ENCODE results near the gene ARHGEF4. TPM values are rescaled to one million over a fixed set of nuclear protein-coding genes. Genes with fewer than 3 reads are reported as not detected.

Gene ARHGEF4
- total RNA-seq, 1 experiment from 2014 or later, result 26.6 TPM

DNA sequence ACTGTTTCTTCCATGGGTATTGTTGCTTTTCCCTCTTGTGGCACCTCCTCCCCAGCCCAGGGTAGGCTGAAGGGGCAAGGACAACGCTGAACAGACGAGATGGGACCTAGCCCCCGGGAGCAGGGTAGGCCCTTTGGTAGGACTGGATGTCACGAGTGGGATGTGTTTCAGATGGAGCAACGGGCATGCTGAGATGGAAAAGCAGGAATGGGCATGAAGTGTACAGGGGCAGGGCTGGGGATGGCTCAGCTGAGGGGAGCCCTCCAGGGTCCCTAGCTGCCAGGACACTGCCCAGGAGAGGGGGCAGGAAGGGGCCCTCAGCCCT, 33.4 kb downstream of the ARHGEF4 start:
- Histone ChIP-seq H4K20me1 (ENCODE audit: insufficient read depth) (no peaks in the 10 kb centered on the region), H3K27me3 (ENCODE audit: insufficient read depth, low read length) (no peaks in the 10 kb centered on the region), H3K4me2 (ENCODE audit: low read length) (no peak overlapping the region), H3K4me1 (ENCODE audit: control insufficient read depth in 1 of 2, insufficient read depth in 2 of 2, low read length in 2 of 2) (peaks cover 1 to 5% of the 10 kb centered on the region in 2 experiments; a peak in 2 of 4 replicates), H3K9me3 (ENCODE audit: control insufficient read depth in 1 of 2, insufficient read depth in 1 of 2, low read depth in 1 of 2, low read length in 2 of 2) (no peaks in the 10 kb centered on the region), H3K4me3 (replicated peaks in 1 of 2; ENCODE audit: low read depth in 1 of 2, low read length in 2 of 2) (no peak overlapping the region), H3K27ac (ENCODE audit: low read depth, low read length) (no peak overlapping the region), H3K79me2 (ENCODE audit: insufficient read depth, low read length) (no peaks in the 10 kb centered on the region), H3K9me2 (ENCODE audit: insufficient read depth) (no peaks in the 10 kb centered on the region), H3K9ac (ENCODE audit: low read length) (no peak overlapping the region), H2AFZ (ENCODE audit: low read depth, low read length, poor library complexity, severe bottlenecking) (no peak overlapping the region), H3K36me3 (ENCODE audit: control insufficient read depth in 1 of 2, insufficient read depth in 2 of 2, low read length in 2 of 2) (no peaks in the 10 kb centered on the region)
- no peak for ATAC-seq
- BruUV-seq (replicated peaks), result no TSS peak
- DNase-seq (ENCODE audit: low read depth, low spot score), result no peak
- TF ChIP-seq FOSL1 (IDR thresholded peaks at IDR 0.05; ENCODE audit: low read depth) (no peak), EZH2phosphoT487 (IDR thresholded peaks at IDR 0.05; ENCODE audit: borderline replicate concordance) (no peak), SP1 (IDR thresholded peaks at IDR 0.05; ENCODE audit: low read depth) (no peak), ELF1 (IDR thresholded peaks at IDR 0.05; ENCODE audit: borderline replicate concordance, low read depth) (no peak), SRF (IDR thresholded peaks at IDR 0.05; ENCODE audit: low read depth) (no peak), JUND (IDR thresholded peaks at IDR 0.05) (no peak), ZNF274 (IDR thresholded peaks at IDR 0.05; ENCODE audit: low read depth, low read length) (no peak), CEBPB (IDR thresholded peaks at IDR 0.05; ENCODE audit: low read depth) (no peak), POLR2A (IDR thresholded peaks at IDR 0.05; ENCODE audit: borderline replicate concordance, extremely low read depth, insufficient read depth, insufficient read length) (no peak), TCF7L2 (IDR thresholded peaks at IDR 0.05; ENCODE audit: borderline replicate concordance, extremely low read depth, insufficient read depth, insufficient read length) (no peak), ZFX (IDR thresholded peaks at IDR 0.05) (no peak), POLR2AphosphoS5 (IDR thresholded peaks at IDR 0.05; ENCODE audit: low read depth, low read length) (no peak)
- TF ChIP-seq, protein P1, sequence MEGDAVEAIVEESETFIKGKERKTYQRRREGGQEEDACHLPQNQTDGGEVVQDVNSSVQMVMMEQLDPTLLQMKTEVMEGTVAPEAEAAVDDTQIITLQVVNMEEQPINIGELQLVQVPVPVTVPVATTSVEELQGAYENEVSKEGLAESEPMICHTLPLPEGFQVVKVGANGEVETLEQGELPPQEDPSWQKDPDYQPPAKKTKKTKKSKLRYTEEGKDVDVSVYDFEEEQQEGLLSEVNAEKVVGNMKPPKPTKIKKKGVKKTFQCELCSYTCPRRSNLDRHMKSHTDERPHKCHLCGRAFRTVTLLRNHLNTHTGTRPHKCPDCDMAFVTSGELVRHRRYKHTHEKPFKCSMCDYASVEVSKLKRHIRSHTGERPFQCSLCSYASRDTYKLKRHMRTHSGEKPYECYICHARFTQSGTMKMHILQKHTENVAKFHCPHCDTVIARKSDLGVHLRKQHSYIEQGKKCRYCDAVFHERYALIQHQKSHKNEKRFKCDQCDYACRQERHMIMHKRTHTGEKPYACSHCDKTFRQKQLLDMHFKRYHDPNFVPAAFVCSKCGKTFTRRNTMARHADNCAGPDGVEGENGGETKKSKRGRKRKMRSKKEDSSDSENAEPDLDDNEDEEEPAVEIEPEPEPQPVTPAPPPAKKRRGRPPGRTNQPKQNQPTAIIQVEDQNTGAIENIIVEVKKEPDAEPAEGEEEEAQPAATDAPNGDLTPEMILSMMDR (IDR thresholded peaks at IDR 0.05 in 2 of 3, conservative IDR thresholded peaks at IDR 0.05 in 1 of 3; ENCODE audit: borderline replicate concordance in 1 of 3, insufficient read depth in 1 of 3, low read depth in 2 of 3, low read length in 2 of 3), result no peak
- TF ChIP-seq, protein P2, sequence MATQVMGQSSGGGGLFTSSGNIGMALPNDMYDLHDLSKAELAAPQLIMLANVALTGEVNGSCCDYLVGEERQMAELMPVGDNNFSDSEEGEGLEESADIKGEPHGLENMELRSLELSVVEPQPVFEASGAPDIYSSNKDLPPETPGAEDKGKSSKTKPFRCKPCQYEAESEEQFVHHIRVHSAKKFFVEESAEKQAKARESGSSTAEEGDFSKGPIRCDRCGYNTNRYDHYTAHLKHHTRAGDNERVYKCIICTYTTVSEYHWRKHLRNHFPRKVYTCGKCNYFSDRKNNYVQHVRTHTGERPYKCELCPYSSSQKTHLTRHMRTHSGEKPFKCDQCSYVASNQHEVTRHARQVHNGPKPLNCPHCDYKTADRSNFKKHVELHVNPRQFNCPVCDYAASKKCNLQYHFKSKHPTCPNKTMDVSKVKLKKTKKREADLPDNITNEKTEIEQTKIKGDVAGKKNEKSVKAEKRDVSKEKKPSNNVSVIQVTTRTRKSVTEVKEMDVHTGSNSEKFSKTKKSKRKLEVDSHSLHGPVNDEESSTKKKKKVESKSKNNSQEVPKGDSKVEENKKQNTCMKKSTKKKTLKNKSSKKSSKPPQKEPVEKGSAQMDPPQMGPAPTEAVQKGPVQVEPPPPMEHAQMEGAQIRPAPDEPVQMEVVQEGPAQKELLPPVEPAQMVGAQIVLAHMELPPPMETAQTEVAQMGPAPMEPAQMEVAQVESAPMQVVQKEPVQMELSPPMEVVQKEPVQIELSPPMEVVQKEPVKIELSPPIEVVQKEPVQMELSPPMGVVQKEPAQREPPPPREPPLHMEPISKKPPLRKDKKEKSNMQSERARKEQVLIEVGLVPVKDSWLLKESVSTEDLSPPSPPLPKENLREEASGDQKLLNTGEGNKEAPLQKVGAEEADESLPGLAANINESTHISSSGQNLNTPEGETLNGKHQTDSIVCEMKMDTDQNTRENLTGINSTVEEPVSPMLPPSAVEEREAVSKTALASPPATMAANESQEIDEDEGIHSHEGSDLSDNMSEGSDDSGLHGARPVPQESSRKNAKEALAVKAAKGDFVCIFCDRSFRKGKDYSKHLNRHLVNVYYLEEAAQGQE (IDR thresholded peaks at IDR 0.05; ENCODE audit: low read depth), result no peak
- TF ChIP-seq, protein P3, sequence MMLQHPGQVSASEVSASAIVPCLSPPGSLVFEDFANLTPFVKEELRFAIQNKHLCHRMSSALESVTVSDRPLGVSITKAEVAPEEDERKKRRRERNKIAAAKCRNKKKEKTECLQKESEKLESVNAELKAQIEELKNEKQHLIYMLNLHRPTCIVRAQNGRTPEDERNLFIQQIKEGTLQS (IDR thresholded peaks at IDR 0.05), result no peak
- TF ChIP-seq, protein P4, sequence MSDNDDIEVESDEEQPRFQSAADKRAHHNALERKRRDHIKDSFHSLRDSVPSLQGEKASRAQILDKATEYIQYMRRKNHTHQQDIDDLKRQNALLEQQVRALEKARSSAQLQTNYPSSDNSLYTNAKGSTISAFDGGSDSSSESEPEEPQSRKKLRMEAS (IDR thresholded peaks at IDR 0.05), result no peak
- intact Hi-C loops (cut with micrococcal nuclease), result no loop called here
- ChIA-PET CTCF (no interaction called here), RAD21 (ENCODE audit: low non-redundant PET in 1 of 2, low total read pairs in 2 of 2, uncharacterized antibody in 2 of 2, unreplicated experiment in 2 of 2) (no interaction called here), POLR2A (no interaction called here)

All from HCT116 (cell line).